GM12873 (cell line): ENCODE results near the gene PDE5A.

Source experiments
- CTCF ChIP-seq: IDR thresholded peaks from 2 replicates; pipeline ENCODE4 v1.5.1; 2012; ENCODE audit warnings: low read depth, mild to moderate bottlenecking, moderate library complexity, low read length, control low read depth; ENCODE audit not compliant: insufficient read depth; ENCODE audit errors: missing control alignments

The PDE5A gene

GRCh38 chr4:119518230-119518892, 110.2 kb downstream of the PDE5A start:
- TF ChIP-seq CTCF = no peak

GRCh38 chr4:119517361-119518229, 111.0 kb downstream of the PDE5A start:
- TF ChIP-seq CTCF = no peak

GRCh38 chr4:119512398-119512797, 116.2 kb downstream of the PDE5A start:
- TF ChIP-seq CTCF = no peak

- TF ChIP-seq CTCF = no peak
Measured at GRCh38 chr4:119510395-119511149, 118.0 kb downstream of the PDE5A start.

- TF ChIP-seq CTCF = no peak
Measured at GRCh38 chr4:119508281-119508680, 120.3 kb downstream of the PDE5A start.

- TF ChIP-seq CTCF = no peak
Measured at GRCh38 chr4:119506806-119507205, 121.8 kb downstream of the PDE5A start.

- no peak for TF ChIP-seq CTCF
Measured at GRCh38 chr4:119504616-119505015, 124.0 kb downstream of the PDE5A start.
